ENCODE results near the gene ME3.

The ME3 gene

DNA sequence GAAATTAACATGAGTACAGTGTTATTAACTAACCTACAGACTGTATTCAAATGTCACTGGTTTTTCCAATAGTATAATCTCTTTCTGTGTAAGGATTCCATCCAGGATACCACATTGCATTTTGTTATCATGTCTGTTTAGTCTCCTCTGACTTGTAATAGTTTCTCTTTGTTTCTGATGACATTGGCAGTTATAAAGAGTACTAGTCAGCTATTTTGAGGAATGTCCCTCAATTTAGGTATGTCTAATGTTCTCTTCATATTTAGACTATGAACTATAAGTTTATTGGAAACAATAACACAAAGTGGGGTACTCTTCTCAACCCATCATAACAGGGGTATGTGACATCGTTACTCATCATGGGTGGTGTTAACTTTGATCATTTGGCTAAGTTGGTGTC lies 20.3 kb upstream of the ME3 start:
- DNase-seq (ENCODE audit: low spot score), result no peak

GRCh38 chr11:86692317-86692716 lies 19.9 kb upstream of the ME3 start:
- DNase-seq (ENCODE audit: low spot score), result no peak

DNA sequence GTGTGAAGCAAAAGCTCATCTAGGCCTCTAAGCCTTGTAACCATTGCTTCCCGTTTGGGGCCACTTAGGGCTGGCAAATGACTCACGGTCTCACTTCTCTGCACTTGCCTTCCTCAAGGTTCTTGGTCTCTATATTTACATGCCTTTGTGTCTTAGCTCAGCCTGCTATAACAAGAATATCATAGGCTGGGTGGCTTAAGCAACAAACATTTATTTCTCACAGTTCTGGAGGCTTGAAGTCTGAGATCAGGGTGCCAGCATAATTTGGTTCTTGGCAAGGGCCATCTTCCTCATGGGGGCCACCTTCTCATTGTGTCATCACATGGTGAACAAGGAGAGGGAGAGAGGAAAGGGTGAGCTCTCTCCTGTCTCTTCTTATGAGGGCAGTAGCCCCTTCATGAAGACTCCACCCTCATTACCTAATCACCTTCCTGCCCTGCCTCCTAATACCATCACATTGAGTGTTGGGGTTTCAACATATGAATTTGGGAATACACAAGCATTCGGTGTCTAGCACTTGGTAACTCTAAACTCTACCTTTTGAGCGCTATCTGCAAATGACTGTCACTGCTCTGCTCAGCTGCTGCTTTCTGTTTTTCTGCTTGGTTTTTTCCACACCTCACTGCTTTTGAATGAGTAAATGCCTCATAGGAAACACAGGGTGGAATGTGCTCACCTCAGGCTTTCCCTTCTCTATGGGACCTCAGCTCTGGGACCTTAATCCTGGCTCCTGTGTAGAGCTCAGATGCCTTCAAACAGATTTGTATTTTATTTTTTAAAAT lies 16.2 kb upstream of the ME3 start:
- DNase-seq (ENCODE audit: low spot score), result no peak

GRCh38 chr11:86687185-86687778 lies 14.9 kb upstream of the ME3 start:
- no peak for DNase-seq (ENCODE audit: low spot score)

GRCh38 chr11:86686531-86686930 lies 14.1 kb upstream of the ME3 start:
- DNase-seq (ENCODE audit: low spot score), result no peak

GRCh38 chr11:86681483-86681756 lies 9.0 kb upstream of the ME3 start:
- DNase-seq (ENCODE audit: low spot score), result no peak

DNA sequence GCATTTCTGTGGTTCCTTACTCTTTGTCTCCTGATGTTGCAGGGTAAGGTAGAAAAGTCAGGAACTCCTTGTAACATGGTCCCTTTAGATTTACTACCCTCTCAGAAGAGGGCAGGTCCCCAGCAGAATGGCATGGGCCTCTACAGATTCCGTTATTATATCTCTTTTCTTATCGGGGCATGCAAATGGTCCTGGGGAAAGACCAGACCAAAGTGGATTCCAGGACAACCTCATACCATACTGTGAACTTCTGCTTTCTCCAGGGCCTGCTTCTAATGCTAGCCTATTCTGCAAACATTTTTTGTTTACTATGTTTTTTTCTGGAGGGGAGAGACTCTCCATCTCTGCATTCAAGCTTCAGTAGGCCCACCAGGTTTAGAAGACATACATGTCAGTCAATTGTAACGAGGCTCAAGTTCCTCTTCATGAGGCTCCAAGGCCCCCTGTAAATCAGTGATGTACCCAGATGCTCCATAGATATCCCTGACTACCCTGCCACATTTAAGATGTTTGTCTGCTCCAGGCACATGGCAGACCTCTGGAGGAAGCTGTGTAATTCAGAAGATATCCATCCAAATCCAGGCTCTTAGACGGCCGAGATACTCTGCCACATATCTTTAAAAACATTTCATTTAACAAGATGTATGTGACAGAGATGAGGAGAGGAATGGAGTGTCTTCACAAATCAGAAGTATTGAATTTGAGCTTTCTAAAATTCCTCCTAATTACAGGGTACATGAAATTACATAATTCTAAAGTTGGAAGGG lies 8.5 kb upstream of the ME3 start:
- no peak for DNase-seq (ENCODE audit: low spot score)

DNA sequence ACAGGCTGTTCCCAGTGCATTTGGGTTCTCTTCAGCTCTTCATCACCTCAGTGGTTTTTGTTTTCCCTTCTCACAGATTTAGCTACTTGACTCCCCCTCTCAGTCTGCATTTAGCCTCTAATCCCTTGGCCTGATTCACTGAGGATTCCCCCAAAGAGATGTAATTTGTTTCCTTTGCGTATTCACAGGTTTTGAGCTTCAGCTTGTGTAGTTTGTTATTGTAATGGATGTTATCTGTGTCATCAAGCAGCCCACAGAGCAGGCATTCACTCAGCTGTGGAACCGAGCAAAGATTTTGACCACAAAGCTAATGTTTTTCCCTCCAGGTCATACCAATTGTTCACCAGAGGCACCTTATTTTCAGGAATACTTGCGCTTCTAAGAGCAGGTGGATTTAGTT lies 6.4 kb upstream of the ME3 start:
- no peak for DNase-seq (ENCODE audit: low spot score)

DNA sequence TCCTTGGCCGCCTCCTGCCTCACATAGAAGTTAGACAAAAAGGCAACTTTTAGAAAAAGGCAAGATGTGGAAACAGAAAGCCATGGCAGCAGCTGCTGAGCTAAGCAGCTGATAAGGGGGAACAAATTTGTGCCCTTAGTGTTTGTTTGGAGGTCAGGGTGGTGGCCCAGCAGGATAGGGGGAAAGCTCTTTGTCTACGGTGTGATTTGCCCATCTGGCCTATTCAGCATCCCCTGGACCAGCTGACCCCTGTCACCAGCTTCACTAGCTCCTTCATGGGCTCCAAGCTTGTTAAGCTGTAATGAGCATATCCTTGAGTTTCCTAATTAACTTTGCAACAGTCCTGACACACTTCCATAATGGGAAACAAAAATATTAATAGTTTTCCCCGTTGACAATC lies 5.9 kb upstream of the ME3 start:
- no peak for DNase-seq (ENCODE audit: low spot score)

DNA sequence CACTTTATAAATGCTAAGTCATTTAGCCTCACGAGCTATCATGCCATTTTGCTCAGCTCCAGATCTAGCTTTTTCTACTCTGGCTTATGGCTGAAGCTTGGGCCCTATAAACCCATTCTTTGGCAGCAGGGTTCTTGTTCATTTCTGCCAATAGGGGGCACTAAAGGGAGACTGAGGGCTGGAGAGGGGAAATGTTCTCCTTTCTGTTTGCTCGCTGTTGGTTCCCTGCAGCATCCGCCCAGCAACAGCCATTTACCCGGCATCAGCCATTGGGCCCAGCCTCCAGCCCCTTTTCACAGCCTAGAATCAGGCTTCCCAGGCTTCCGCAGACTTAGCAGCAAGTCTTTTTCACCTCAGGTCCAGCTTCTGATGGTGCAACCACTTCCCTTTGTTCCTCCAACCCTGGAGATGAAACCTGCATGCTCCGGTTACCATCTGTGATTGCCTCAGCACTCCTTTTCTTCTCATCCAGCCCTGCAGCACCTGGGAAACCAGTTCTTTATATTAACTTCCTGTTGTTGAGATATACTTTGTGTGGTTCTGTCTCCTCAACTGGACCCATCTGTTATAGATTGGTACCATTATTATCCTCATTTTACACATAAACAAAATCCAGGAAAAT lies 4.2 kb upstream of the ME3 start:
- DNase-seq (ENCODE audit: low spot score), result no peak

DNA sequence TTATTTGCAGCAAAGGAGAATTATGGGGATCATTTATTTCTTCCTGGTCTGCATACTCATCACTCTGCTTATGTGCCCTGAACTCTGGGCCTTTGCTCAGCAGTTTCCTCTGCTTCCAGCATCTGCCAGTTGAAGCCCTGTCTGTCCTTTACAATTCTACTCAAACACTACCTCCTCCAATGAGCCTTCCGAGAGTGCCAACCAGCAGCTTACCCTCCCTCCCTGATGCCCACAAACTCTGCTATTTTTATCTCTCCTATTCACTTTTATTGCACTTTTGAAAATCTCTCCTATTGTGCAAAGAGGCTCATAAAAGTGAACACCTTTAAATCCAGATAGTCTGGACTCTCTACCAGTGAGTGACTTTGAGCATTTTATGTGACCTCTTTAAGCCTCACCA lies 3.6 kb upstream of the ME3 start:
- no peak for DNase-seq (ENCODE audit: low spot score)

GRCh38 chr11:86675017-86675416 lies 2.6 kb upstream of the ME3 start:
- DNase-seq (ENCODE audit: low spot score), result no peak

DNA sequence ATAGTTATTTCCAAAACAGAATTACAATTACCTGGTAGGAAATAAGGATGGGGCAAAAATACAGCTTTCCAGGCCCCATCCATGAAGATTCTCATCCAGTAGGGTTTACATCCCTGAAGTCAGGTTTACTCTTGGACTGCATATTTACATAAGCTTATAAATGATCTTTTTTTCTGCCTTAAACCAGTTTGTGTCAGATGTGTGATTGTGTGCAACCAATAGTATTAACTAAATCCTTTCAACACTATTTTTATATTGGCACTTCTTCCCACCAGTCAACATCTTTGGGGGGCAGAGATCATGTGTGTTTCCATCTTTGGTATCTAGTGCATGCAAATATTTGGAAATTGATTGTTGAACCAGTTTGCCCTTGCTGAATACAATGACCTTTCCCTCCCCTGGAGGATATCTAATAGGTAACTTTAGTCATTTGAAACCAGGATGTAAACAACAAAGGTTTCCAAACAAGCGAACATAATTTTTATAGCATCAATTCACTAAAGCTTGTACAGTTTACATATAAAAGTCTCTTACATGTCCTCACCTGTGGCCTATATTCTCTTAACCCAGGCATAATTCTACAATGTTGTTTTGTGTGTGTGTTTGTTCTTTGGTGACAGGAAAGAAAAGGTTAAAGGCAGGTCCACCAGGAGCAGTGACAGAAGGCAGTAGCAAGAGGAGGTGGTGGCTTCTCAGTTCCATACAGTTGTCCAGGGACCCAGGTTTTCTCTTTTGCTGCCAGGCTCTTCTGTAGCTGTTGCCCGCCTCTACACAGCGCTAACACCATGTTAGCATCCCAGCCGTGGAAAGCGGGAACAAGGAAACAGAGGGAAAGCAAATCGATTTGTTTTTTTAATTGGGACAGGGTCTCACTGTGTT lies 1.7 kb upstream of the ME3 start:
- no peak for DNase-seq (ENCODE audit: low spot score)

DNA sequence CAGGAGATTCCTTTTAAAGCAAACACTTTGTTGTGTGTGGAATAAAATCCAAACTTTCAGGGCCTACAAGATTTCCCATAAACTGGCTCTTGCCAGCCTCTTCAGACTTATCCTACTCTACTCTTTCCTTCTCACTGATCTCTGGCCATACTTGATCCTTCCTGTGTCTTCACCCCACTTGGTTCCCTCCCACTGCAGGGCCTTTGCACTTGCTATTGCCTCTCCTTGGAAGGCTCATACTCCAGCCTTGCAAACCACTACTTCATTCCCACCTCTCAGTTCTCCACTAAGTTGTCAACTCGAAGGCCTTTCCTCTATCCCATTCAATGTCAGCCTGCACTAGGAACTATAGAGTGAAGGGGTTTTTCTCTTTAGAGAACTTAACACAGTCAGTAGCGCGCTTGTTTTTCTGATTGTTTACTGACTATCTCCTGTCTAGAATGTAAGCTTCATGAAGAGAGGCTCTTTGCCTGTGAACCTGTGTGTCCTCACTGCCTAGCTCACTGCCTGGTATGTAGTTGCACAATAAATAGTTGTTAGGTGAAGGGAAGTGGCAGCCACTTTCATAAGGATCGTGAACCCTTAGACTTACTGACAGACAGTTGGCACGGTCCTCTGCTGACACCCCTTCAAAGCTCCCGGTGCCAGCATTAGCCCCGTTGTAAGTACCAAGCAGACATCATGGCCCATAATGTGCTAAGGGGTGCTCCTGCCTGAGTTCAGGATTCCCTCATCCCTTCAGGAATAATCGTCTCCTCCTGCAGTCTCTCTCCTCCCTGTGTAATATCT lies 833 bp upstream of the ME3 start:
- DNase-seq (ENCODE audit: low spot score), result no peak

- no peak for DNase-seq (ENCODE audit: low spot score)
These were observed 847 bp downstream of the ME3 start for GRCh38 chr11:86671531-86672006.

- DNase-seq (ENCODE audit: low spot score), result no peak
These were observed 1.5 kb downstream of the ME3 start for GRCh38 chr11:86670911-86671310.

GRCh38 chr11:86670181-86670580 lies 2.2 kb downstream of the ME3 start:
- DNase-seq (ENCODE audit: low spot score), result no peak

DNA sequence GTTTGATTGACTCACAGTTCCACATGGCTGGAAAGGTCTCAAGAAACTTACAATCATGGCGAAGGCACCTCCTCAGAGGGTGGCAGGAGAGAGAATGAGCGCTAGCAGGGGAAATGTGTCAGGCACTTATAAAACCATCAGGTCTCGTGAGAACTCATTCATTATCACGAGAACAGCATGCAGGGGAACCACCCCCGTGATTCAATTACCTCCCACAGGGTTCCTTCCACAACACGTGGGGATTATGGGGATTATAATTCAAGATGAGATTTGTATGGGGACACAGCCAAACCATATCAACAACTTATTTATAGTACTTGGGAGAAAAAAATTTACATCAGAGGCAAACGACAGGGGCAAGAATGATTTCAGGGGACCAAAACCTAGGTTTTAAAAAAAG lies 3.0 kb downstream of the ME3 start:
- no peak for DNase-seq (ENCODE audit: low spot score)

DNA sequence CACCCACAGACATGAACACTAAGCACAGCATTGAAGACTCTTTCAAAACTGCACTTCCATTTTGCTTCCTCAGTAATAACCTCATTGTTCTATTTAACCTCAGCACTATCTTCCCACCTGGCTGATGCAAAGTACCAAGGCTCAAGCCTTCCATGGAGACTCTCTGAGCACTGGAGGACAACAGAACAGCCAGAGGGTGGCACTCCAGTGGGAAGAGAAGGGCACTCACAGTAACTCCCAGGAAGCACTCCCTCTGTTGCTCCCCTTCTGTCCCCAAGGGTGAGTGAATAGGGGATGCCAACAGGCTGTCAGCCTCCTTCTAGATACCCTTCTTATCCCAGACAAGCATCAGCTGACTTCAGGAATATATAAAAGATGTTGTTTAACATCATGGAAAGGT lies 3.5 kb downstream of the ME3 start:
- DNase-seq (ENCODE audit: low spot score), result no peak

GRCh38 chr11:86666193-86666592 lies 6.2 kb downstream of the ME3 start:
- no peak for DNase-seq (ENCODE audit: low spot score)

DNA sequence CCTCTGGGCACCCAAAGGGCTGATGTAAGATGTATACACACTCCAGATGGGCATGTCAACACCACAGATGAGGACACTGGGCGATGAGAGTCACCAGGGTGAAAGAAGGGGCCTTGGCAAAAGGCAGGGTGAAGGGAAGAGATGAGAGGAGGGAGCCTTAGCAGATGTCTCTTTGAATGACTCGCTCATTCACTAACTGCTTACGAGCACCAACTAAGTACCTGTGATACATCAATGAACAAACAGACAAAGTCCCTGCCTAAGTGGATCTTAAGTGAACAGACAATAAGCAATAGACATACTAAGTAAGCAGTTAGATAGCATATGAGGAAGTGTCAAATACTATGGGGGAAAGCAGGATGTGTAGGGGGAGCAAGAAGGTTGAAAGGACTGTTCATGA lies 7.5 kb downstream of the ME3 start:
- DNase-seq (ENCODE audit: low spot score), result no peak
